Activated CD8-positive, alpha-beta memory T cell treated with anti-CD3 and anti-CD28 coated beads, Interleukin-2, amount 50 U/mL, for 1 hour (primary cell): ENCODE results near the gene XPO5.
"Not testable (repeated sequence)": the region's sequence is repeated elsewhere in the genome, so short reads cannot be mapped to it uniquely, and the experiment has no call there.

ENCODE experiments used
- DNase-seq: peaks from one replicate; pipeline ENCODE4 v3.0.0-alpha.2; 2020; ENCODE audit errors: extremely low read depth

The XPO5 gene

DNA sequence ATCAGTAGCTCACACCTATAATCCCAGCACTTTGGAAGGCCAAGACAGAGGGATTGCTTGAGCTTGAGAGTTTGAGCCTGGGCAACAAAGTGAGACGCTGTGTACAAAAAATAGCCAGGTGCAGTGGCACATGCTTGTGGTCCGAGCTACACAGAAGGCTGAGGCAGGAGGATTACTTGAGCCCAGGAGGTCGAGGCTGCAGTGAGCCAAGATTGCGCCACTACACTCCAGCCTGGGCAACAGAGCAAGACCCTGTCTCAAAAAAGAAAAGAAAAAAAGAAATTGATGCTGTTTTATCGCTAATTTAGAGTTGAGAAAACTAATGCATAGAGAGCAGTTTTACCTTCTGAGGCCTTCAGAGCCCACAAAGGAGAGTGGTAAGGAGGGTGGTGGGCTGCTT lies 77.5 kb downstream of the XPO5 start:
- not testable (repeated sequence) for DNase-seq

DNA sequence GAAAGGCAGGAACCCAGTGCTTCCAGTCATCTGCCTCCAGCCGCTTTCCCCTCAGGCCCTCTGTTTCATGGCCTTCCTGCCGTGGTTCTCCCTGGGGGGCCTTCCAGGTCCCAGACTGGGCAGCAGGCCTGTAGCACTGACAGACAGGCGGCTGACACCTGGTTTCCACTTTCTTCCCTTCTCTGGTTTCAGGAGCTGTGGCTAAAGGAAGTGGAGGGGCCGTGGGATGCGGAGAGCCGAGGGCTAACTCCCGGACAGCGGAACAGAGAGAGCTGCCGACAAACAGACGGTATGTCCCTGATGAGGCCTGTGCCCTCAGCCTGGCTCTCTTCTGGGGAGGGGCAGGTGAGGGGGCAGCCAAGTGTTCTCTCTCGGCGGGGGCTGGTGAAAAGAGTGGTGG lies 78.1 kb downstream of the XPO5 start:
- DNase-seq, result no peak

DNA sequence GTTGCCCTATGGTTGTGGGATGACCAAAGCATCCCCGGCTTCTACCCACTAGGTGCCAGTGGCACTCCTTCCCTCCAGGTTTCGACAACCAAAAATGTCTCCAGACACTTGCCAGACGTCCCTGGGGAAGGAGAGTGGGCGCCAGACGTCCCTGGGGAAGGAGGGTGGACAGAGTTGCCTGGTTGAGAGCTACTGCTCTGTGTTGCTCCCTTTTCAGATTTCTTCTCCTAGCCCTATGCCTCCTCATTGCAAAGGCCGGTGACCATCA lies 78.8 kb downstream of the XPO5 start:
- no peak for DNase-seq

DNA sequence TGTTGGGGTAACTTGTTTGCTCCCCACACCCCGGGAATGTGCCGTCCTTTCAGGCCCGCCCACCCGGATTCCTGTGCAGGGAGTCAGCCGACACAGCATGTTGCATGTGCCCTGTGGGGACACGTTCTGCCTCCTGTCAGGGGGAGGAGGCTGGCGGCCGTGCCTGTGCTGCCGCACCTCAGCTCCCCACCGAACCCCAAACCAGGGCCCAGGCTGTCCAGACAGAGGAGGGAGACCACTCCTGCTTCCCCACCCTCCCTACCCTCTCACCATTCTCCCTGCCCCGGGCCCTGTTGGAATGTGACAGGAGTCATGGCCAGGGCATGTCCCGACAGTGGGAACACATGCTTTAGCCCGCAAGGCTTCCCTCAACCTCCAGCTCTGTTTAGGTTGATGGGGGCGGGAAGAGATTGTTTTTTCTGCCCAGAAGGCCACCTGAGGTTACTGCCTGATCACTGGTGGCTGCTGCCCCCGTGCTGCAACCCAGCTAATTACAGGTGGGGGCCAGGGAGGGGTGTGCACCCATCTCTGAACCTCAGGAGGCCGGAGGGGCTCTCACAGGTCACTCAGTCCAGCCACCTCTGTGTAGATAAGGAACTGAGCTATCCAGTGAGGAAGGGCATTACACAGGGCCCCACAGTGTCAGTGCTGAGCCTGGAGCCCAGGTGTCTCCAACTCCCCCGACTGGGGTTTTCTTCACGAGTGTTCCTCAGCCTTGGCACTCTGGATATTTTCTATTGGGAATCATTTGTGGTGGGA lies 79.3 kb downstream of the XPO5 start:
- no peak for DNase-seq

DNA sequence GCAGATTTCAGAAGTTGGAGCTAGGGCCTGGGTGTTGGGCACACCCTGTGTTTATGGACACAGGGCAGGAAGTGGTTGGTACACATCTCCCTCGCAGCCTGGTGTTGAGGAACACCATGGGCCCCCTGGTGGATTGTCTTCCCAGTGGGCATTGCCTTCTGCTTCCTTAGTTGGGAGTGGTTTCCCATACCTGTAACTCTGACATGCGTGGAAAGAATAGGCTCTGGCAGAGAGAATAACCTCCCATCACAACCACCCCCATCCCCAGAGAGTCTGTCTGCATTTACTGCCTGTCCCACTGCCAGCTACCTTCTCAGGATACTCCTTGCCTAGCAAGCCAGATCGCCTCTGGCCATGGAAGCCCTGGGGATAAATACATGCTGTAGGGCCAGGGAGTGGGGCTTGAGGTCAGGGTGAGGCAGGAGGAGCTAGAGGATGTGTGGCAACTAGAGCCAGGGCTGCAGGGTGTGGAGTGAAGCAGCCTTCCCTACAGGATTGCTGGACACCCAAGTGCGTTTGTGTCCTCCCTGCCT lies 80.4 kb downstream of the XPO5 start:
- no peak for DNase-seq

DNA sequence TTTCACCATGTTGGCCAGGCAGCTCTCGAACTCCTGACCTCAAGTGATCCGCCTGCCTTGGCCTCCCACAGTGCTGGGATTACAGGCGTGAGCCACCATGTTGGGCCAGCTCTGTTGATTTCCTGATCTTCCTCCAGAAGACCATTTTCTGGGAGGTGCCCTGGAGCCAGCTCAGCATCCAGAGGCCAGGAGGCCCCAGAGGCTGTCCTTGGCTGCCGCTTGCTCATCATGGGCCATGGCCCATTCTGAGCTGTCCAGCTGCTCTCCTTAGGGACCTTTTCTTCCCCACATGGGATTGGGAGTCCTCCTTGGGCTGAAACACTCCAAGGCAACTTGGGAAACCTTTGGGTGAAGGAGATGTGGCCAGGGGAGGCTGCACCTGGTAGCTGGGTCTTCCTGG lies 81.1 kb downstream of the XPO5 start:
- no peak for DNase-seq

DNA sequence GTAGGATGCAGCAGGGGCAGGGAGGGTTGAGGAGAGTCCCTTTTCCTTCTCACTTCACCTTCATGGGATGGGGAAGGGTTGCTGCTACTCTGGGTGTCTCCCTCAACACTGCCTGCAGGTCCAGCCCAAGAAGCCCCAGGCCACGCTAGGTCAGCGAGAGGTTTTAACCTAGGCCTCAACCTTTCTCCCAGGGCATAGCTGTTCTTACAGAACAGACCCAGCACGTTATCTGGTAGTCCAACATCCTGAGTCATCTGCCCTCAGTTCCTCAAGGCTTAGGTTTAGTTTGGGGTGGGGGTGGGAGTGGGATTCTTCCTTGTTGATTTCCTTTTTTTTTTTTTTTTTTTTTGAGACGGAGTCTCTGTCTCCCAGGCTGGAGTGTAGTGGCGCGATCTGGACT lies 81.5 kb downstream of the XPO5 start:
- no peak for DNase-seq

DNA sequence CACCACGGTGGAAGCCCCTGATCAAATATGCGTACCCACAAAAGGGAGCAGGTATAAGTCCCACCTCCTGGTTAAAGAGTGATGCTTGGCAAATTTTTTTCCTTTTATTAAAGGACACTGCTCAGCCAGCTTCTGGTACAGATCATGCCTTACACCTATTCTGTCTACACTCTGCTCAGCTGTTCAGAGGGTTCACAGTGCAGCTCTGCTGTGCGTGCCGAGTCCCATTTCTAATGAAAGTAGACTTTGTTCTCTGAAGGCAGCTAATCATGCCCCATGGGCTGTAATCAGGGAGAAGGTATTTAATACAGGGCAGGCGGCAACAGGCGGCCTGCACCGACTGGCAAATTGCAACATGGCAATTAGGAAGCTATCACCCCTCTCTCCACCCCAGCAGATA lies 82.0 kb downstream of the XPO5 start:
- no peak for DNase-seq

DNA sequence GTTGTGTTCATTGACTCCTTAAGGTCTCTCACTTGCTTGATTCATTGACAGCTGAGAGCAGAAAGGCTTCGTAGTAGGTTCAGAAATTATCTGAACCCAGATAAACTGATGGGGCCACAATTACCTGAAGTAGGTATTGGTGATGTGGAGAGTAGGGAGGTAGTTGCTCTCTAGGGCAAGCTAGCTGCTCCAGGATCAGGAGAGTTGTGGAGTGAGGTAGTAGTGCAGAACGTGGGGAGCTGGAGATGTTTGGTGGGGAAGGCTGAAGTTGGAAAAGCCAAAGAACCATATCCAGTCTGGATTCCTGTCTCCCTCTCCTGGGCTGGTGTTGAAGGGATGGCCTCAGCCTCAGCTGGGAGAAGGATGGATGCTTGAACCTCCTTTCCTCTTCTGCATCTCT lies 82.6 kb downstream of the XPO5 start:
- no peak for DNase-seq

DNA sequence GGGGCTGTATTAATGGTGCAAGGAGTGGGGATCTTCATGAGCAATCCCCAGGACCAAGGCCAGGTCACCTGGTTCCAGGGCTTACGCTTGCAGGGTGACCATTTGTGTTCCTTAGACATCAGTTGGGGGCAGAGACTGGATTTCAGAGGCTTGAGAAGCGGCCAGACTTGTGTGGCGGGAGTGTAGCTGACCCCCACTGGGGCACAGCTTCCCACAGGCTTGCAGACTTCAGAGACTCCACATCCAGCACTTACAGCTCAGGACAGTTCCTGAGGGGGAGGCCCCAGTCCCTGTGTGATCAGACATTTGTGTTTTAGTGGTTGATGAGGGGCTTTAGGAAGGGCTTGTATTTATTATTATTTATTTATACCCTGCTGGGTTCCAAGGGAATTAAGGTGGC lies 83.2 kb downstream of the XPO5 start:
- no peak for DNase-seq

DNA sequence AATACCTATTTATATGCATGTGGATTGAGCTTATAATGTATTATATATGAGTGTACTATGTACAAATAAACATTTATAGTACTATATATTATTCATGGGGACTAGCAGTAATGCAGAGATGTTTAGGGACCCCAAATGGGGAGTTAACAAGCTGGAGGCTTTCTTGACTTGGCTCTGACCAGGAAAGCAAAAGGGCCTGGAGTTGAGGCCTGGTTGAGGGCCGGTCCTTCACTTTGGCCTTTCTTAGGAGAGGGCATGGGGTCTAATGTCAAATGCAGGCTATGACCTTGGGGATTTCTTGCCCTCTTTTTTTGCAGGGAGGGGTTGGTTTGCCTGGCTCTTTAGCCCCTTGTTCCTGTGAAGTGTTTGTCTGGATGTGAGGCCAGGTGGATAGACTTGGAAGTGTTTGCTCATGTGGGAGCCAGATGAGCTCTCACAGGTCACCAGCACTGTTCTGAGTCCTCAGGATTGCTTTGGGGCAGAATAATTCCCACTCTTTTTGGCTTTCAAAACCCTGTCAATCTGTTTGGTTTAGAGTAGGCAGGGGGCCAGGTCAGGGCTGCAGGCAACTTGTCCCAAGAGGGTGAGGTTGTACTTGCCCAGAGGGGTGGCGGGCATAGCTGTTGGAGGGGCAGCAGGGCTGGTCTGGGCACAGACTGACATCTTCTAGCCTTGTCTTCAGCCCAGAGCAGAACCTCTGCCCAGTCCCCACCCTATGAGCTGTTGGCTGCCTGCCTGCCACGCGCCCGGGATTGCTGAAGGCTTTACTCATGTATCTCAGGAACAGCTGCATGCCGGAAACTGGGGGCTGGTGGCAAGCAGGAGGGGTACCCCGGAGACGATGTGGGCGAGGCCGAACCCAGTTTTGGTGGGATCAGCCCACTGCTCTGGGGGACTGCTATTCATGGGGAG lies 83.8 kb downstream of the XPO5 start:
- DNase-seq, result no peak

DNA sequence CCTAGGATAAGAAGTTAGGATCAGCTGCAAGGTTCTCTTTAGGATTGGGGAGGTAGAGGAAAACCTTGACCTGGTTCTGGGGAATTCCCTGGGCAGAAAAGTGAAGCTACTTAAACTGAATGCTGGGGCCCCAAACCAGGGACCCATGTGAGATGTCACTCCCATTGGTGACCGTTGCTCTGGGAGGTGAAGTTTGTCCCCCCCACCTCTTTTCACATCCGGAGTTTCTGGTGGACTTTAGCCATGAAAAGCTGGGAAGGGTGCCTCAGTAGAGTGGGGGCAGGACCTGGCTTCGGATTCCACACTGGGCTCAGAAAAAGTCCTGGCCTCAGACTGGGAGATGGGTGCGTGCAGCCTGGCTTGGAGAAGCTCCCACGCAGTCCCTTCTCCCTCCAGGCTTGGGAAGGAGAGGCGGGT lies 85.3 kb downstream of the XPO5 start:
- no peak for DNase-seq

DNA sequence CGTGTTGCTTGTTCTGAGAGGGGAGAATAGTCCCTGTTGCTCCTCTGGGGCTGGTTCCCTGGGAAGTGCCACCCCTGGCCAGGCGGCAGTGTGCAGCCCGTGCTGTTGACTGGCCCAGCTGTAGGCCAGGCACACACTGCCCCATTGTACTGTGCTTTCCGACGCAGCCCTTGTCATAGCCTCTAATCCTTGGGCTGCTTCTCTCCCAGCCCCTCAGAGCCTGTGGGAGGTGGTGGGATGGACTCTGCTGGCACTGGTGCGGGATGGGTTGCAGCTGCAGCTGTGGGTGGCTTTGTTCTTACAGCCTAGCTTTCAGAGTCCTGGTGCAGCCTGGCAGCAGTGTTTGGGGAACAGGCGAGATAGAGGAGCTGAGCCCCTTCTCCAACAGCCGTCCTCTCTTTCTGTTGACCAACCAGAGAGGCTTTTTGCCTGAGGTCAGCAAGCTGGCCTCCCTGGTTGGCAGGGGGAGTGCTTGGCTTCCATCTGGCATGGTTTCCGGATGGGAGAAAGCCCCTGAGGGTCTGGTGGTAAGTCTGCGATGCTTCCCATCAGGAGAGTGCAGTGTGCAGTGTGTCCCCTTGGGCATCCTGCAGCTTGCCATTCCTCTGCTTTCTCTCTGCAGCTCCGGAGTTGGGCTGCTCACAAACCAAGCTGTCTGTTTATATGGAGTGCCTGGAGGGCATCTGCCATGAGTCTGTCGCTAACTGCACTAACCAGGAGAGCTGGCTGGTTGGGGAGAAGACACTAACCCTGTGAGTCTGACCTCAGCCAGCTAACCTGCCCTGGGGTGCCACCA lies 86.4 kb downstream of the XPO5 start:
- DNase-seq, result no peak

DNA sequence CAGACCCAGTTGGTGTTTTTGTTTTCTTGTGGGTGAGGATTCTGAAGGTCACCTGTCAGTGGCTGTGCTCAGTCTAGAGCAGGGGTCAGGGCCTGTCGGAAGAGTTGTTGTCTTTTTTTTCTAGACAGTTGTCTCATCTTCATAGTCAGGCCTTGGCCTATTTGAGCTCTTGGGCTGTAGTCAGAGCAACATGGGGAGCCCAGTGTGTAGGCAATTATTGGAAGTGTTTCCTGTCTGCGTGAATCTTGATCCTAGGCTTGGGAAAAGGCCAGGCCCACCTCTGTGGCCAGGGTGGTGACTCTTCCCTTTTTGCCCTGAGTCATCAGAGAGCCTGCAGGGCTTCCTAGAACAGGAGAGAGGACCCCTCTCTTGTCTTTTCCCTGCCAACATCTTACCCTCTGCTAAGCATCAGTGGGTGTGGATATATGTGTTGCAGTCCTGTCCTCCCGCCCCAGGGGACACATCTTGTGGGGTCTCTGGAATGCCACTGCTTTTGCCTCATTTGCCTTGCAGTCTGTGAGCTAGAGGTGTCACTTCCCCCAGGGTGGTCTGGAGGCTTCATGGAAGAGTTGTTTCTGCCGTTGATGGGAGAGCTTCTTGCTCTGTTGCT lies 87.1 kb downstream of the XPO5 start:
- no peak for DNase-seq

DNA sequence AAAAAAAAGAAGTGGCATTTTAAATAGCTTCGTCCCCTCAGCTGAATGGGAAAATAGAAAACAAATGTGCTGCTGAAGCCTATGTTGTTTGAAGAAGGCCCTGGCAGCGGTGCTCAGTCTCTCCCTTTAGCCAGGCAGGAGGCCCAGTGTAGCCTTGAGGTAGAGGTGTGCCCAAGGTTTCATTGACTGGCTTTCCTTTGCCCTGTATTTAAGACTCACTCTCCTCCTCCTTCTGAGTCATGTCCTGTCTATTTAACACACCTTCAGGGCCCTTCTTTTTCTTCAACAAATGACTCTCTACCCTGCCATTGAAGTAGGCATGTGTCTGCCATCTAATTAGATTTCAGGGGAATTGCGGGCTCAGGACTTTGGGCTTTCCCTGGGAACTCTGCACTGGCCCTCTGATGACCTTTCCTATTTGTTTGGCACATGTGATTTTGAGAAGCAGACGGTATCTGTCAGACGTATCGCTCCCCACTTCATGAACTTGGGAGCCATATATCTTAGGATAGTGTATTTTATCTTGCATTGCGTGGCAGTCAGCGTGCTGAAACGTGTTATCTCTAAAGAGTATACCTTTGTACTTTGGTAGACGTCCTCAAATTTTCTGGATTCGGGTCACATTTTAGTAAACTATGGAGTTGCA lies 94.1 kb downstream of the XPO5 start:
- no peak for DNase-seq

DNA sequence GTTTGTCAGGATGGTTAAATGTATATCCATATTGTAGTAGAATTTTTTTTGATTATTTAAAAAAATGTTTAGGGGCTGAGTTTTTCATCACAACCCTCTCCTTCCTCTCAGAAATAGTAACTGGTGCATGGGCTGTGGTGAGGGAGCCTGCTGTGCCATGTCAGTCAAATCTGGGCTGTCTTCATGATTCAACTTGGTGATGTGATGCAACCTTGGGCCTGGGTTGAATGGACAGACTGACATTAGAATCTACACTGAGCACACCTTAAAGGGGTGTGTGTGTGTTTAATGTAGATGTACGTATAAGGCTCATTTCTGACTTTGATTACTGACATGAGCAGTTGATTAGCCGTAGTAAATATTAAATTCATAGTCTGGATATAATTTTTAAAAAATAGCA lies 94.8 kb downstream of the XPO5 start:
- no peak for DNase-seq

DNA sequence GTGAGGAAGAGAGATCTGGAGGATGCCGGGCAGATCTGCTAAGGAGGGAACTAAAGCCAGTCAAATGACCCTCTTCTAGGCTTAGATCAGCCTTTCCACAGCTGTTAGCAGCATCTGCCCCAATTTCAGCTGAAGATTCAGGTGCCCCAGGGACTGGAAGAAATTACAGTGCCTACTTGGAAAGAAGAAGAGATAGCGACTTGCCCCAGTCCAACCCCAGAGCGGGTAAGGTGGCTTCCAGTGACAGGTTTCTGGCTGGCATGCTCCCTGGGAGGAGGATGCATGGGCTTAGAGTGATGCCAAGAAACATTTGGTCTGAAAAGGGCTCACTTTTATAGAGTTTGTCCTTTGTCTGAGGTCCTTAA lies 97.8 kb downstream of the XPO5 start:
- no peak for DNase-seq

DNA sequence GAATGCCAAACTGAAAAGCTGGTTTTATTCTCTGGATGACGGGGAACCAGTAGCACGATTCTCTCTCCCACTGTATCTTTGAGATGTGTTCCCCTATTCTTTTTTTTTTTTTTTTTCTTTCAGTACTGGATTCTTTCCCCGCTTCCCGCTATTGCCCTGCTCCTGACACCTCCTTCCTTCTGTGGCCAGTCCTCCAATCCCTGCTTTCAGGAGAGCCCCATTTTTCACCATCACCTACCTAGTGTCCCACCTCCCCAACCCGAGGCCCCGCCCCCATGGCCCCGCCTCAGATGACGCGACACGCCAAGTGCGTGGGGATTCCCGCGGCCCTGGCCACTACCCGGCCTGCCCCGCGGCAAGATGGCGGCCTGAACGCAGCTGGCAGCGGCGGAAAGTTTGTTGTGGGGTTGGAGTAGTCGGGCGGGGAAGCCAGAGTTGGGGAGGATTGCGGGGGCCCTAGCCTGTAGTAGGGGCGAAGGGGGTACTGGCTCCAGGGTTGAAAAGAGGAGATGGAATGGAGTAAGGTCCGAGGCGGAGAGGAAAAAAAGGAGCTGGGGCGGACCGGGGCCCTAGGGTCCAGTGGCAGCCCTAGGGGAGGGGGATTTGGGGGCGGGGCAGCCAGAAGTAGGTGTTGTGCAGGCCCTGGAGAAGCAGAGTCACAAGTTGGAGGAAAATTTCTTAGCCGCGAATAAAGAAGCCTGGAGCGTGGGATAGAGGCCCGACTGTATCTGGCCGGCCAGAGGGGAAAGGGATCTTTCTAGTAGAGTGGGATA lies 98.4 kb downstream of the XPO5 start, which contains the start of gene TJAP1:
Gene TJAP1 (plus strand): TSS at position 336 of the 773 bp plus-strand sequence. CDS start 21,432 bp downstream, outside the sequence.
- DNase-seq, result peak; percentile 78

DNA sequence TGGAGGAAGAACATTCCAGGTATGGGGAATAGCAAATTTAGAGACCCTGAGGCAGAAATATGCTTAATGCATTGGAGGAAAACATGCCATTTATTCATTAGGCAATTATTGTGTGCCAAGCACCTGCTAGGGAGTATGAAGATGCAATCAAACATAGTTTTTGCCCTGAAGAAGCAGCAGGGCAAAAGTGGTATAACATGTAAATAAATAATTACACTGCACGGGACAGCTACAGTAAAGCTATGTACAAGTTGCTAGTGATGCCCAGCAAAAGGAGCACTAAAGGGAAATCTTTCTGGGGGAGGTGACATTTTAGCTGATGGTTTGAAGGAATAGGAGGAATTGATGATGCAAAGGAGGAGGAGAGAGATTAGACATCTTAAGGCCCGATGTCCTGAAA lies 99.1 kb downstream of the XPO5 start:
- DNase-seq, result no peak

DNA sequence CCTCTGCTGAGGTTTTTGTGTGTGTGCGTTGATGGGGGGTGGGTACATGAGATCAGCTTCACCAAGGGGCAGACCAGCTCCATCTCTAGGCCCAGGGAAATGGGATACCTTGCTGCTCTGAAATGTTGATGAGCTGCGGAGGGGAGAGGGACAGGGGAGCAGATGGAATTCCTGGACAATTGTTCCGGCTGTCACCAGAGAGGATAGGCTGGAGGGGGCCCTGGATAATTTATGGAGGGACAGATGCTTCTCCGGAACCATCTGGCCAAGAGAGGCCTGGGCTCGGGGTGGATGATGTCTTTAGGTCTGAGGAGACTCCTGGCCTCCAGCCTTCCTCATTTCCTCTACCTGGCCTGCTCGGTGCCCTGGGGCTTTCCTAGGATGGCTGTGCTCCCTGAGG lies 100.3 kb downstream of the XPO5 start:
- no peak for DNase-seq

DNA sequence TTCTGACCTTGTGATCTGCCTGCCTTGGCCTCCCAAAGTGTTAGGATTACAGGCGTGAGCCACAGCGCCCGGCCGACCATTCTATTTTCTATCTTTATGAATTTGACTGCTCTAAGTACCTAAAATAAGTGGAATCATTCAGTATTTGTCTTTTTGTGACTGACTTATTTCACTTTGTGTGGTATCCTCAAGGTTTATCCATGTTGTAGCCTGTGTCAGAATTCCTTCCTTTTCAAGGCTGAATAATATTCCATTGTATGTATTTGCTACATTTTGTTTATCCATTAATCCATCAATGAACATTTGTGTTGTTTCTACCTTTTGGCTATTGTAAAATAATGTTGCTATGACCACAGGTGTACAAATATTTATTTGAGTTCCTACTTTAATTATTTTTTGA lies 103.3 kb downstream of the XPO5 start:
- no peak for DNase-seq
